RWPE2 (cell line): ENCODE results near the gene GON4L.

Experiments
- ATAC-seq: fragments of 200-7000 bp; cut with Tn5 transposase; 3 replicates; pipeline ENCODE4 v1.9.1; 2021; ENCODE audit warnings: low read depth
- DNase-seq: peaks from one replicate; pipeline ENCODE4 v3.0.0-alpha.2; 2020; ENCODE audit warnings: low spot score
- H3K27ac ChIP-seq: fragments of 450-650 bp; 2 replicates; pipeline ENCODE4 v1.5.1; 2017; ENCODE audit warnings: mild to moderate bottlenecking; ENCODE audit not compliant: poor library complexity, severe bottlenecking
- H3K27me3 ChIP-seq: fragments of 250-450 bp; sonication (Bioruptor Pico); 2 replicates; pipeline ENCODE4 v1.5.1; 2021; ENCODE audit warnings: mild to moderate bottlenecking, moderate library complexity; ENCODE audit not compliant: insufficient read depth, poor library complexity, severe bottlenecking
- H3K36me3 ChIP-seq: fragments of 250-450 bp; sonication (Bioruptor Pico); 2 replicates; pipeline ENCODE4 v1.5.1; 2020; ENCODE audit warnings: low read depth, mild to moderate bottlenecking, moderate library complexity
- H3K4me1 ChIP-seq: fragments of 250-450 bp; sonication (Bioruptor Pico); 2 replicates; pipeline ENCODE4 v1.5.1; 2021; ENCODE audit warnings: mild to moderate bottlenecking, moderate library complexity; ENCODE audit not compliant: insufficient read depth, poor library complexity, severe bottlenecking
- H3K4me3 ChIP-seq: fragments of 250-450 bp; sonication (Bioruptor Pico); 2 replicates; pipeline ENCODE4 v1.5.1; 2021; ENCODE audit warnings: mild to moderate bottlenecking, moderate library complexity; ENCODE audit not compliant: severe bottlenecking
- H3K9me3 ChIP-seq: fragments of 250-450 bp; sonication (Bioruptor Pico); 2 replicates; pipeline ENCODE4 v1.5.1; 2021; ENCODE audit warnings: mild to moderate bottlenecking, moderate library complexity; ENCODE audit not compliant: severe bottlenecking
- CTCF ChIP-seq: fragments of 450-650 bp; IDR thresholded peaks from one replicate; pipeline ENCODE4 v1.5.1; 2017; ENCODE audit warnings: mild to moderate bottlenecking, moderate library complexity; ENCODE audit not compliant: poor library complexity, severe bottlenecking

GON4L gene

GRCh38 chr1:155872527-155872926 lies 15.5 kb upstream of the GON4L start:
- DNase-seq (no peak), ATAC-seq (no peak)
- Histone ChIP-seq H3K27me3 (no peaks in the 10 kb centered on the region), H3K9me3 (no peaks in the 10 kb centered on the region), H3K27ac (no peak overlapping the region), H3K4me1 (no peaks in the 10 kb centered on the region), H3K4me3 (no peak overlapping the region), H3K36me3 (no peaks in the 10 kb centered on the region)
- no peak for TF ChIP-seq CTCF

GRCh38 chr1:155871390-155871789 lies 14.4 kb upstream of the GON4L start:
- H3K27ac ChIP-seq, result no peak overlapping the region
- DNase-seq, result no peak
- no peaks in the 10 kb centered on the region for H3K36me3 ChIP-seq
- no peak for TF ChIP-seq CTCF
- H3K4me3 ChIP-seq, result no peak overlapping the region
- H3K27me3 ChIP-seq, result no peaks in the 10 kb centered on the region
- no peak for ATAC-seq
- H3K4me1 ChIP-seq, result no peaks in the 10 kb centered on the region
- H3K9me3 ChIP-seq, result no peaks in the 10 kb centered on the region

GRCh38 chr1:155867766-155868165 lies 10.8 kb upstream of the GON4L start:
- Histone ChIP-seq H3K27me3 (no peaks in the 10 kb centered on the region), H3K4me1 (no peaks in the 10 kb centered on the region), H3K9me3 (no peaks in the 10 kb centered on the region), H3K36me3 (no peaks in the 10 kb centered on the region), H3K4me3 (no peak overlapping the region), H3K27ac (no peak overlapping the region)
- ATAC-seq (no peak), DNase-seq (no peak)
- no peak for TF ChIP-seq CTCF

- TF ChIP-seq CTCF, result no peak
- no peaks in the 10 kb centered on the region for H3K27me3 ChIP-seq
- no peak overlapping the region for H3K27ac ChIP-seq
- no peaks in the 10 kb centered on the region for H3K9me3 ChIP-seq
- ATAC-seq (no peak), DNase-seq (no peak)
- no peak overlapping the region for H3K4me3 ChIP-seq
- H3K4me1 ChIP-seq, result no peaks in the 10 kb centered on the region
- no peaks in the 10 kb centered on the region for H3K36me3 ChIP-seq
Measured at GRCh38 chr1:155864393-155864792, 7.4 kb upstream of the GON4L start.

- no peak for DNase-seq
- Histone ChIP-seq H3K36me3 (no peaks in the 10 kb centered on the region), H3K4me1 (no peaks in the 10 kb centered on the region), H3K27me3 (no peaks in the 10 kb centered on the region), H3K27ac (no peak overlapping the region), H3K4me3 (no peak overlapping the region), H3K9me3 (no peaks in the 10 kb centered on the region)
- TF ChIP-seq CTCF, result no peak
- ATAC-seq, result no peak
Measured at GRCh38 chr1:155861896-155862295, 4.9 kb upstream of the GON4L start.
